HepG2 (cell line): ENCODE measurements around the gene RNF148. TPM values are rescaled to one million over a fixed set of nuclear protein-coding genes. Genes with fewer than 3 reads are reported as not detected.

Source experiments
- ATAC-seq: fragments of 200-7000 bp; cut with Tn5 transposase; 3 replicates; pipeline ENCODE4 v1.9.1; 2020; ENCODE audit warnings: mild to moderate bottlenecking, moderate library complexity
- BruUV-seq: library from RNA; stranded (reverse); fragments of 400-500 nt; replicated peaks from 2 replicates; lab custom pipeline; 2021; lab: Mats Ljungman, UMichigan
- CTCF ChIA-PET: fragments of 300-600 bp; formaldehyde crosslinking; extraction: SDS; loops from one replicate; lab custom pipeline; 2021; ENCODE audit warnings: low total read pairs, inconsistent platforms, low intra/inter-chr PET ratio; lab: Yijun Ruan, JAX
- POLR2A ChIA-PET: fragments of 350-600 bp; sonication (Branson Sonifier 250); formaldehyde crosslinking; loops from one replicate; lab custom pipeline; 2020; ENCODE audit warnings: antibody characterized with exemption, inconsistent platforms; lab: Yijun Ruan, JAX
- DNase-seq: peaks from one replicate; pipeline ENCODE4 v3.0.0-alpha.2; 2015; ENCODE audit warnings: low spot score
- FAIRE-seq: peaks from 3 replicates; lab custom pipeline; 2011; peaks lifted over from hg19 to GRCh38; lab: Jason Lieb, UNC
- H2AFZ ChIP-seq: one replicate; pipeline ENCODE4 v1.6.1; 2011; ENCODE audit warnings: low read length, inconsistent platforms
- H3K27ac ChIP-seq: fragments of 300-600 bp; 3 replicates; pipeline ENCODE4 v1.8.0; 2011; ENCODE audit warnings: mixed run types, mild to moderate bottlenecking, mixed read lengths, low read length, inconsistent platforms; ENCODE audit not compliant: insufficient read depth; ENCODE audit errors: extremely low read length
- H3K27me3 ChIP-seq, 2 experiments: fragments of 200-600 bp in 1 of 2; 2 replicates in 1 of 2; 3 replicates in 1 of 2; pipeline versions ENCODE4 v1.6.0 to v1.8.0; 2011; ENCODE audit warnings: low read length in 2 of 2, mild to moderate bottlenecking in 2 of 2, moderate library complexity in 2 of 2, inconsistent platforms in 1 of 2; ENCODE audit not compliant: insufficient read depth in 2 of 2, control insufficient read depth in 1 of 2
- H3K36me3 ChIP-seq, 2 experiments: fragments of 200-600 bp in 1 of 2; replicated peaks in 1 of 2; 2 replicates in 1 of 2; 3 replicates in 1 of 2; pipeline versions ENCODE4 v1.5.1 to v1.8.0; 2011; ENCODE audit warnings: low read length in 2 of 2, inconsistent platforms in 1 of 2; ENCODE audit not compliant: insufficient read depth in 2 of 2, control insufficient read depth in 1 of 2
- H3K4me1 ChIP-seq: 2 replicates; pipeline ENCODE4 v1.5.1; 2012; ENCODE audit warnings: low read length, inconsistent platforms; ENCODE audit not compliant: insufficient read depth
- H3K4me2 ChIP-seq: 2 replicates; pipeline ENCODE4 v1.6.0; 2011; ENCODE audit warnings: low read depth, low read length, inconsistent platforms
- H3K4me3 ChIP-seq, 3 experiments: fragments of 200-600 bp in 1 of 3; sonication (generic), shearing (Covaris generic) in 1 of 3; replicated peaks in 1 of 3; 2 replicates each; pipeline ENCODE4 v1.5.1; 2011 to 2016; ENCODE audit warnings: low read length in 3 of 3, inconsistent platforms in 2 of 3, low read depth in 2 of 3, mild to moderate bottlenecking in 2 of 3, control low read depth in 1 of 3, mixed read lengths in 1 of 3; ENCODE audit not compliant: insufficient read depth in 1 of 3
- H3K79me2 ChIP-seq: one replicate; pipeline ENCODE4 v1.6.1; 2011; ENCODE audit warnings: low read length, inconsistent platforms; ENCODE audit not compliant: insufficient read depth
- H3K9ac ChIP-seq: 2 replicates; pipeline ENCODE4 v1.6.0; 2011; ENCODE audit warnings: mild to moderate bottlenecking, low read depth, low read length, inconsistent platforms; ENCODE audit not compliant: insufficient read depth
- H3K9me3 ChIP-seq: 2 replicates; pipeline ENCODE4 v1.5.1; 2012; ENCODE audit warnings: mild to moderate bottlenecking, low read length
- H4K20me1 ChIP-seq: 2 replicates; pipeline ENCODE4 v1.6.0; 2011; ENCODE audit warnings: inconsistent platforms, mild to moderate bottlenecking, low read length, moderate library complexity; ENCODE audit not compliant: insufficient read depth
- HDAC2 ChIP-seq: sonication (generic); formaldehyde crosslinking; IDR thresholded peaks from 2 replicates; pipeline ENCODE4 v1.4.0; 2020; ENCODE audit warnings: missing genetic modification reagents
- HMGA1 ChIP-seq: sonication (generic); formaldehyde crosslinking; conservative IDR thresholded peaks from 2 replicates; pipeline ENCODE4 v1.4.0; 2020; ENCODE audit warnings: missing genetic modification reagents
- HNRNPUL1 ChIP-seq: fragments of 200-400 bp; formaldehyde crosslinking; IDR thresholded peaks from 2 replicates; pipeline ENCODE4 v1.6.1; 2017; ENCODE audit warnings: low read depth, mild to moderate bottlenecking, low read length, moderate library complexity
- HOMEZ ChIP-seq: IDR thresholded peaks from 2 replicates; pipeline ENCODE4 v1.6.1; 2016; ENCODE audit warnings: low read depth
- KLF13 ChIP-seq: sonication (generic); formaldehyde crosslinking; IDR thresholded peaks from 2 replicates; pipeline ENCODE4 v1.4.0; 2020; ENCODE audit warnings: mild to moderate bottlenecking, missing genetic modification reagents
- LBX2 ChIP-seq: sonication (generic); formaldehyde crosslinking; IDR thresholded peaks from 2 replicates; pipeline ENCODE4 v1.5.0; 2020; ENCODE audit warnings: missing genetic modification reagents, mild to moderate bottlenecking, borderline replicate concordance
- NR3C1 ChIP-seq: sonication (generic); formaldehyde crosslinking; IDR thresholded peaks from 2 replicates; pipeline ENCODE4 v1.4.0; 2020; ENCODE audit warnings: missing genetic modification reagents
- SIX4 ChIP-seq: sonication (generic); formaldehyde crosslinking; IDR thresholded peaks from 2 replicates; pipeline ENCODE4 v1.4.0; 2020; ENCODE audit warnings: missing genetic modification reagents
- SP5 ChIP-seq: IDR thresholded peaks from 2 replicates; pipeline ENCODE4 v1.6.1; 2016; ENCODE audit warnings: low read depth, borderline replicate concordance
- TFAP4 ChIP-seq: sonication (generic); IDR thresholded peaks from 2 replicates; pipeline ENCODE4 v1.6.1; 2016; ENCODE audit warnings: low read depth, borderline replicate concordance
- ZFP36L1 ChIP-seq: sonication (generic); formaldehyde crosslinking; IDR thresholded peaks from 2 replicates; pipeline ENCODE4 v1.8.0; 2022; ENCODE audit warnings: mild to moderate bottlenecking, missing genetic modification reagents, moderate library complexity
- ZNF30 ChIP-seq: sonication (generic); formaldehyde crosslinking; IDR thresholded peaks from 2 replicates; pipeline ENCODE4 v1.5.0; 2020; ENCODE audit warnings: mild to moderate bottlenecking, missing genetic modification reagents
- ZNF326 ChIP-seq: sonication (generic); formaldehyde crosslinking; IDR thresholded peaks from 2 replicates; pipeline ENCODE4 v1.4.0; 2020; ENCODE audit warnings: missing genetic modification reagents, borderline replicate concordance
- ZNF772 ChIP-seq: sonication (generic); formaldehyde crosslinking; IDR thresholded peaks from 2 replicates; pipeline ENCODE4 v1.5.0; 2020; ENCODE audit warnings: mild to moderate bottlenecking, missing genetic modification reagents
- WGBS: methylation state at CpG from one replicate; pipeline ENCODE4 v1.1.6; 2017; ENCODE audit warnings: low lambda C conversion rate; 5-methylcytosine and 5-hydroxymethylcytosine counted together
- in situ Hi-C: cut with HindIII; loops from 2 replicates; pipeline ENCODE4 v1.10.0; 2017; ENCODE audit warnings: low pct_unique_long_range_greater_than_20kb; ENCODE audit not compliant: extremely low pct_ligation_motif_present
- intact Hi-C: fragments of 100-400 bp; cut with micrococcal nuclease; formaldehyde crosslinking; loops from one replicate; pipeline ENCODE4 v1.10.0; 2022; ENCODE audit not compliant: unreplicated experiment
- polyA plus RNA-seq, 8 experiments: library from polyadenylated mRNA; depleted of rRNA in 3 of 8; stranded (reverse) in 7 of 8; unstranded in 1 of 8; fragments of >200 nt; fragmentation: Illumina TruSeq in 4 of 8; extraction: Trizol in 4 of 8; gene quantifications; 2 replicates each; pipeline versions ENCODE4 v1.2.1 to v1.2.3, GENCODE V29; 2011 to 2016; ENCODE audit warnings: low read depth in 4 of 8, missing spikeins in 1 of 8, mixed read lengths in 1 of 8; ENCODE audit not compliant: insufficient read depth in 1 of 8
- total RNA-seq, 5 experiments: library from RNA; depleted of rRNA; stranded (reverse); fragments of >200 nt; fragmentation: Illumina TruSeq; extraction: Trizol; gene quantifications; 2 replicates each; pipeline ENCODE4 v1.2.3, GENCODE V29; 2016; ENCODE audit warnings: low read depth in 1 of 5

Gene RNF148
- total and polyA plus RNA-seq, 2 of the 13 experiments (the other 11 are each of a cell fraction or from before 2014, with no cell fraction given), result 0.16 to 1.6 TPM

GRCh38 chr7:122663733-122664132 is 39.0 kb downstream of the RNF148 start (continued):
- TF ChIP-seq ZNF772 (no peak), LBX2 (no peak), KLF13 (CRISPR knock-in tag) (no peak), SIX4 (CRISPR knock-in tag) (no peak), NR3C1 (CRISPR knock-in tag) (no peak), ZNF326 (CRISPR knock-in tag) (no peak)

GRCh38 chr7:122658856-122659255 is 43.9 kb downstream of the RNF148 start:
- Histone ChIP-seq H3K27me3 (no peaks in the 10 kb centered on the region), H2AFZ (no peak overlapping the region), H4K20me1 (no peaks in the 10 kb centered on the region), H3K9me3 (no peaks in the 10 kb centered on the region), H3K27ac (no peak overlapping the region), H3K4me1 (no peaks in the 10 kb centered on the region), H3K4me3 (no peak overlapping the region), H3K9ac (no peak overlapping the region), H3K4me2 (no peak overlapping the region), H3K79me2 (no peaks in the 10 kb centered on the region), H3K36me3 (no peaks in the 10 kb centered on the region; a peak in 1 of 5 replicates)
- WGBS, result 93% methylated on average over 2 of the region's 2 CpGs
- intact Hi-C loops, result no loop called here
- no peak for FAIRE-seq
- no peak for TF ChIP-seq ZNF30 (CRISPR knock-in tag)
- TF ChIP-seq SP5 (CRISPR knock-in tag), result no peak
- TF ChIP-seq HDAC2 (CRISPR knock-in tag), result no peak
- TF ChIP-seq TFAP4, result no peak
- TF ChIP-seq ZFP36L1 (CRISPR knock-in tag), result no peak
- no peak for TF ChIP-seq HOMEZ (CRISPR knock-in tag)
- TF ChIP-seq HNRNPUL1, result no peak
- no peak for TF ChIP-seq HMGA1
- CTCF ChIA-PET, result no interaction called here
- ATAC-seq, result no peak
- BruUV-seq, result no TSS peak
- POLR2A ChIA-PET, result no interaction called here
- no peak for DNase-seq
- in situ Hi-C loops, result no loop called here
